NCI-H345 treated with DMSO at 0.1 percent for 48 hours (cell line): Measurements from ENCODE around the gene LHFPL3.
A peak's percentile ranks its signal among the peaks of the same experiment; 100 is the strongest.

Experiments used
- DNase-seq: peaks from one replicate; lab custom pipeline; 2025; ENCODE audit not compliant: unreplicated experiment; lab: John Stamatoyannopoulos, UW

LHFPL3 gene

DNA sequence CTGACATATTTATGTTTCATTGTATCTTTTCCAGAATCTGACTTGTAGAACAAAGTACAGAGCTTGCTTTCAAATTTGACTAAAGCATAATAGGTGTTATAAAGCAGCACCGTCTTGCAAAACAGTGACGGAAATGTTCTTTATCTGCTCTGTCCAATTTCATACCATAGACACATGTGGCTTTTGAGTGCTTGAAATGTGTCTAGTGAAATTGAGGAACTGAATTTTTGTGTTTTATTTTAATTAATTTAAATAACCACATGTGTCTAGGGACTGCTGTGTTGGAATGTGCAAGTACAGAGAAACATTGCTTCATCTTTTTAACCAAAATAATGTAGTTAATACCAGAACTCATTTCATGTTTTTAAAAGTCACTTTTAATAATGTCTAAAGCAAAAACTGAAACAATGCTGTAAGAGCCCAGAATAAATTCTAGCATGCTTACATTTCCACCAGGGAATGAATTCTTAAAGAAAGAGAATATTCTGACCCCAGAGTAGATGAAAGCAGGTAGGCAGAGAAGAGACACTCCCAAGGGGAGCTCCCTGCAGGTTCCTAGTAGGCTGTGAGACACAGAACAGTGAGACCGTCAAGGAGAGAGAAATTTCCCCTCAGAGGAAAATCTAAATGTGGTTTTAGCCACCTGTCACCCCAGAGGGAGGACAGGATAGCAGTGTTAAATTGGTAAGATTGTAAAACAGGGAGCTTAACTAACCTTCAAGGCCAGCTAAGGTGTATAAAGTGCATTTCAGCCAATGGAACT is 510.3 kb downstream of the LHFPL3 start:
- DNase-seq: no peak

- no peak for DNase-seq
Measured at GRCh38 chr7:104839842-104840241, 511.4 kb downstream of the LHFPL3 start.

GRCh38 chr7:104841798-104842197 is 513.4 kb downstream of the LHFPL3 start:
- no peak for DNase-seq

DNA sequence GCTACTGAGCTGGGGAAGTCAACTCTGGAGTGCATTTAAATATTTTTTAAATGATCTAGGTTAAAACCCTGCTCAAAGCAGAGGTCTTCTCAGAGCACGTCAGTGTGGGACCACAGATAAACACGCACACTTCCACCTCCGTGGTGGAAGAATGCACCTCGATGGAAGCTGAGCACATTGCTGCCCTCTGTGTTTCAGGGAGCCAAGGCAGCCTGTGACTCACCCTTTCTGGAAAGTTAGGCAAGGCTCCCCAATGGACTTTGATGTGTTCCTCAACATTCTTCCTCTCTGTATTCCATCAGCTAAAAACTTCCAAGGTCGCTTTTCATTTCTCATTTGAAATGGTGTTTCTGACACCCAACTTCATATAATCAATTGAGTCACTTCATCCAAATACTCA is 514.8 kb downstream of the LHFPL3 start:
- DNase-seq: no peak

DNA sequence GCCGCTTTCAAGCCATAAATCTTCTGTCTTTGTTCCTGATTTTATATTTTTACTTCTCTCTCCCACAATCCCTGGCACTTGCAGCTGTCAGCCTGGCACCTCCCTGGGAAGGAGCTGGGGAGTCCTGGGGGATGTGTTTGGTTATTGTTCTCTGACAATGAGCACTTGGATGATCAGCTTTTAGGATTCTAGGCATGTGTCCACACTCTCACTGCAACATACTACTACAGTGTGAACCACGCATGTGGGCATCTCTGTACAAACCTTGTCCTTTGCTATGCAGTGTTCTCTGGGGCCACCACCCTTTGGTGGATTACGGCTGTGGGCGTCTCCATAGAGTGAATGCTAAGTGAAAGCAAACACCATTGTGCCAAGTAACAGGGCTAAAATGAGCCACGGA is 517.2 kb downstream of the LHFPL3 start:
- DNase-seq: no peak

GRCh38 chr7:104846731-104847130 is 518.3 kb downstream of the LHFPL3 start:
- DNase-seq: no peak

GRCh38 chr7:104848138-104848990 is 520.0 kb downstream of the LHFPL3 start:
- DNase-seq: peak; percentile 20

DNA sequence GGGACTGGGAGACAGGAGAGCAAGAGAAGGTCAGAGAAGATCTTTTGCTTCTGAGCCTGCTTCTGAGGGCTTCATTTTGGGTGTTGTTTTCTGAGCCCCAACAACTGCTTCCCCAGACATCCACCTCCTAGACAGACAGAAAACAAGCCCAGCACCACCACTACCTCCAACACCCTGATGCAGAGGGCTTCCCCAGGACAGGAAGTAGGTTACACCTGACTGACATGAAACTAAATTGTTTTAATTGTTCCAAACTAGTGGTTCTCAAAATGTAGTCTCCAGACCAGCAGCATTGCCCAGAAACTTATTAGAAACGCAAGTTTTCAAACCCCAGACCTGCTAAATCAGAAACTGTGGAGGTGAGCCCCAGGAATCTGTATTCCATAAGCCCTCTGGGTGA is 522.0 kb downstream of the LHFPL3 start:
- DNase-seq: no peak

GRCh38 chr7:104851268-104851667 is 522.9 kb downstream of the LHFPL3 start:
- no peak for DNase-seq

DNA sequence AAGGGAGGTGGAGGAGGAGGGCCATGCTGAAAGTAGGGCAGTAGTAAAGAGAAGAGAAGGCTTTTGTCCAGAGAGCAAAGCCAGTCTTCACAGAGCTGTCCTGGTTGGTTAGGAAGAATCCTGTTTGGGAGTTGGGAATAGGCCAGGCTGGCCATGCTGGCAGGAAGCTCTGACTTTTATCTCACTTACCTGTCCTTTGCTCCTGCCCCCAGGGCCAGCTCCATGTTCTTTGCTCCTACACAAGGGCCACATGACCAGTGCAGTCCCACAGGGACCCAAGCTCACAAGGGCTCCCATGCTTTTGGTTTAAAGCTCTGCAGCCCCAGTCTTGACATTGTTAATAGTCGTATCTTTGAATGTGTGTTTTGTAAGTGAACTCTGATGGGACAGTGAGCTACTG is 524.0 kb downstream of the LHFPL3 start:
- DNase-seq: no peak

- no peak for DNase-seq
Measured at GRCh38 chr7:104855861-104856260, 527.5 kb downstream of the LHFPL3 start.

- DNase-seq: no peak
Measured at GRCh38 chr7:104857458-104858425, 529.3 kb downstream of the LHFPL3 start.

- DNase-seq: no peak
Measured at GRCh38 chr7:104859754-104860426, 531.5 kb downstream of the LHFPL3 start.

DNA sequence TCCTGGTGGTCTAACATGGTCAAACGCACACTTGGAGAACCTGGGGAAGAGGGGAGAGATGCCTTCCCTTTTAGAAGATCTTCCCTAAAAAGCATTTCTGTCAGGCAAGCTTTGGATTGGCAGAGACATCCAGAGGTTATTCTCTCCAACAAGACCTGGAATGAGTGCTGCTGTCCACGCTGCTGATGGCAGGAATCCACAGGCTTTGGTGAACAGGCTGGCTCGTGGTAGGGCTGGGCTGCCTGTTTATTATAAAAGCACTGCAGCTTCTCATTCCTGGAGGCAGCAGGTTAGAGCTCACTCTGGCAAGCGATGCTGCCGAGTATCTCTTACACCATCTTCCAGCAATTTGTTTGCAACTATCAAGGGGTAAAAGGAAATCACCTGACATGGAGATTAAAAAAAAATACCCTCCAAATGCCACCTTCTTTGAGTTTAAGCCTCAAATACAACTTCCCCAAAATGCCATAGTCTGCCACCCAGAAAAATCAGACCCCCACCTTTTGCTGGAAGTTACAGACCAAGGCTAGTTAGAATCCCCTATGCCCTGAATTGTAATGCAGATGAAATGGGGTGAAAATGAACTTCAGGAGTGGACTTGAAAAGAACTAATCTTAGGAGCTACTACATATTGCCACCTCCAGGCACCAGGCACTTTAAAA is 533.5 kb downstream of the LHFPL3 start:
- no peak for DNase-seq

DNA sequence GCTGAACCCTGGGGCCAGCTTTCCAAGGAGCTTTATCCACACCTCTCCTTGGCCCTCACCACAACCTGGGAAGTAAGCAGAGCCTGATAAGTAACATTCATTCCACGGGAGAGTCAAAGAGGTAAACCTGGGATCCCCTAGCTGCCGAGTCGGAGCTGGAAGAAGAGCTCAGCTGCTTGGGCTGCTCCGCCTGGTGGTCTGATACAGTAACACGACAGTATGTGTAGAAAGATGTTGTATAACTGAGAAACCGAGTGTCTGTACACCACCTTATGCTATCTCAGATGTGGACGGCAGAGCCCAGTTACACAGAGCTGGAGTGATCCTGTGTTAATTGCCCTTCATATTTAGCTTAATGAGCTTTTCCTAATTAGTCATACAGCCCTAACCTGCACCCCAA is 534.3 kb downstream of the LHFPL3 start:
- DNase-seq: no peak

DNA sequence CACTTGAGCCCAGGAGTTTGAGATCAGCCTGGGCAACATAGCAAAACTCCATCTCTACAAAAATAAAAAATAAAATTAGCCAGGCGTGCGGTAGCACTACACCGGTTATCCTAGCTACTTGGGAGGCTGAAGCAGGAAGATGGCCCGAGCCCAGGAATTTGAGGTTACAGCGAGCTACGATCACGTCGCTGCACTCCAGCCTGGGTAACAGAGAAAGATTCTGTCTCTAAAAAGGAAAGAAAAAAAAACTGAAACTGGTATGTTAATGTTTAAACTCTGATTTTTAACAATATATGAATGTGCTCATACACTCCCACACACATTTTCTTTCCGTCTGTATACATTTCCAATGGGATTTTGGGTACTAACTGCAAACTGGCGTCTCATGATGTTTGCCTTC is 545.0 kb downstream of the LHFPL3 start:
- no peak for DNase-seq

DNA sequence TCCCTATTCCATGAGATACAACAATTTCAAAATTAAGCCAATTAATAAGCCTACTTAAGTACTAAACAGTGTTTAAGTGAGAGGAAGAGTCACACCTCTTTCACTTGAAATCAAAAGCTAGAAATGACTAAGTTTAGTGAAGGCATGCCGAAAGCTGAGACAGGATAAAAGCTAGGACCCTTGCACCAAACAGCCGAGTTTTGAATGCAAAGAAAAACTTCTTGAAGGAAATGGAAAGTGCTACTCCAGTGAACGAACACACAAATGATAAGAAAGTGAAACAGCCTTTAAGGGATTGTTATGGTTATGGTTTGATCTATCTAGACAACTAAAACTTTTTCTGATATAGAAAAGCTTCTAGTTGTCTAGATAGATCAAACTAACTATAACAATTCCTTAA is 550.2 kb downstream of the LHFPL3 start:
- no peak for DNase-seq

DNA sequence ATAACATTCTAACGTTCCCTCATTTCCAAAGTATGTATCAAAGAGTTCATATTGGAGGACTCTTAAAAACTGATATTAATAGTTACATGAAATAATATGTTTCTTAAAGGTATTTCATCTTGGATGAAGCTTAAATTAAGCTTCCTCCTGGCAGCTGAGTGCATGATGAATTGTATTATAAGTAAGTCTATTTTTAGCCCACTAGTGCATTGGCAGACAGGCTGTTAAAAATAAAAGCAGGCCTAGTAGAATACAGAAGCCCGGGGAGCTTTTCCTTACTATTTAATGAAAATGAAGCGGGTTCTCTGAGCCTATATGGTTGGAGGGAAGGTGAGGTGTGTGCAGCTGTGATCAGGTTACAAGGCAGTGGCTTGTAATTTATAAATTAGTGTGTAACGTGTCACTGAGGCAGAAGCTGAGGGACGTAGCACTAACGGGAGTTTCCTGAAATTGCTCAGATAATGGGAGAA is 554.9 kb downstream of the LHFPL3 start:
- DNase-seq: no peak

- DNase-seq: peak; percentile 22
Measured at GRCh38 chr7:104883718-104884452, 555.5 kb downstream of the LHFPL3 start.
